Karpas-422 (cell line): ENCODE results near the gene FTSJ3. TPM values are rescaled to one million over a fixed set of nuclear protein-coding genes. Genes with fewer than 3 reads are reported as not detected.
"Not testable (repeated sequence)": the region's sequence is repeated elsewhere in the genome, so short reads cannot be mapped to it uniquely, and the experiment has no call there.

ENCODE experiments used
- DNase-seq: peaks from one replicate; pipeline ENCODE4 v3.0.0-alpha.2; 2015
- H2AFZ ChIP-seq: fragments of 200-600 bp; sonication (generic); 2 replicates; pipeline ENCODE4 v1.6.1; 2014; ENCODE audit warnings: antibody characterized with exemption, low read length, mixed read lengths
- H3K27ac ChIP-seq: fragments of 200-600 bp; sonication (generic); 2 replicates; pipeline ENCODE4 v1.5.1; 2014; ENCODE audit warnings: mild to moderate bottlenecking, low read length, moderate library complexity
- H3K27me3 ChIP-seq: fragments of 200-600 bp; sonication (generic); 2 replicates; pipeline ENCODE4 v1.6.1; 2014; ENCODE audit warnings: low read length, mixed read lengths
- H3K36me3 ChIP-seq: fragments of 200-600 bp; sonication (generic); 2 replicates; pipeline ENCODE4 v1.6.1; 2014; ENCODE audit warnings: low read length, mixed read lengths; ENCODE audit not compliant: insufficient read depth
- H3K4me1 ChIP-seq: fragments of 200-600 bp; sonication (generic); 2 replicates; pipeline ENCODE4 v1.6.1; 2014; ENCODE audit warnings: mild to moderate bottlenecking, low read length, mixed read lengths
- H3K4me2 ChIP-seq: fragments of 200-600 bp; sonication (generic); 2 replicates; pipeline ENCODE4 v1.6.1; 2014; ENCODE audit warnings: low read length, low read depth, mild to moderate bottlenecking; ENCODE audit not compliant: poor library complexity, severe bottlenecking
- H3K4me3 ChIP-seq: fragments of 200-600 bp; sonication (generic); 2 replicates; pipeline ENCODE4 v1.5.1; 2014; ENCODE audit warnings: mild to moderate bottlenecking, antibody characterized with exemption, low read length, mixed read lengths
- H3K79me2 ChIP-seq: fragments of 200-600 bp; sonication (generic); 2 replicates; pipeline ENCODE4 v1.6.1; 2014; ENCODE audit warnings: mild to moderate bottlenecking, low read length, mixed read lengths
- H3K9ac ChIP-seq: fragments of 200-600 bp; sonication (generic); 2 replicates; pipeline ENCODE4 v1.6.0; 2014; ENCODE audit warnings: low read length
- H3K9me2 ChIP-seq: fragments of 200-600 bp; sonication (generic), shearing (Covaris generic); replicated peaks from 2 replicates; pipeline ENCODE4 v1.6.0; 2014; ENCODE audit warnings: mild to moderate bottlenecking, low read length, moderate library complexity; ENCODE audit not compliant: insufficient read depth
- H3K9me3 ChIP-seq: fragments of 300-700, 200-600 bp; sonication (generic); 2 replicates; pipeline ENCODE4 v1.6.1; 2014; ENCODE audit warnings: low read length, mixed read lengths
- H4K20me1 ChIP-seq: fragments of 200-600 bp; sonication (generic); 2 replicates; pipeline ENCODE4 v1.6.1; 2014; ENCODE audit warnings: mild to moderate bottlenecking, antibody characterized with exemption, low read length, low read depth; ENCODE audit not compliant: insufficient read depth
- total RNA-seq: library from RNA; depleted of rRNA; stranded (reverse); fragments of >200 nt; shearing (Covaris generic); gene quantifications from 2 replicates; pipeline ENCODE4 v1.2.3, GENCODE V29; 2014; ENCODE audit warnings: low replicate concordance; rRNA removed

Gene FTSJ3, protein sequence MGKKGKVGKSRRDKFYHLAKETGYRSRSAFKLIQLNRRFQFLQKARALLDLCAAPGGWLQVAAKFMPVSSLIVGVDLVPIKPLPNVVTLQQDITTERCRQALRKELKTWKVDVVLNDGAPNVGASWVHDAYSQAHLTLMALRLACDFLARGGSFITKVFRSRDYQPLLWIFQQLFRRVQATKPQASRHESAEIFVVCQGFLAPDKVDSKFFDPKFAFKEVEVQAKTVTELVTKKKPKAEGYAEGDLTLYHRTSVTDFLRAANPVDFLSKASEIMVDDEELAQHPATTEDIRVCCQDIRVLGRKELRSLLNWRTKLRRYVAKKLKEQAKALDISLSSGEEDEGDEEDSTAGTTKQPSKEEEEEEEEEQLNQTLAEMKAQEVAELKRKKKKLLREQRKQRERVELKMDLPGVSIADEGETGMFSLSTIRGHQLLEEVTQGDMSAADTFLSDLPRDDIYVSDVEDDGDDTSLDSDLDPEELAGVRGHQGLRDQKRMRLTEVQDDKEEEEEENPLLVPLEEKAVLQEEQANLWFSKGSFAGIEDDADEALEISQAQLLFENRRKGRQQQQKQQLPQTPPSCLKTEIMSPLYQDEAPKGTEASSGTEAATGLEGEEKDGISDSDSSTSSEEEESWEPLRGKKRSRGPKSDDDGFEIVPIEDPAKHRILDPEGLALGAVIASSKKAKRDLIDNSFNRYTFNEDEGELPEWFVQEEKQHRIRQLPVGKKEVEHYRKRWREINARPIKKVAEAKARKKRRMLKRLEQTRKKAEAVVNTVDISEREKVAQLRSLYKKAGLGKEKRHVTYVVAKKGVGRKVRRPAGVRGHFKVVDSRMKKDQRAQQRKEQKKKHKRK
- 30.7 and 39.5 TPM in 2 replicates for total RNA-seq

DNA sequence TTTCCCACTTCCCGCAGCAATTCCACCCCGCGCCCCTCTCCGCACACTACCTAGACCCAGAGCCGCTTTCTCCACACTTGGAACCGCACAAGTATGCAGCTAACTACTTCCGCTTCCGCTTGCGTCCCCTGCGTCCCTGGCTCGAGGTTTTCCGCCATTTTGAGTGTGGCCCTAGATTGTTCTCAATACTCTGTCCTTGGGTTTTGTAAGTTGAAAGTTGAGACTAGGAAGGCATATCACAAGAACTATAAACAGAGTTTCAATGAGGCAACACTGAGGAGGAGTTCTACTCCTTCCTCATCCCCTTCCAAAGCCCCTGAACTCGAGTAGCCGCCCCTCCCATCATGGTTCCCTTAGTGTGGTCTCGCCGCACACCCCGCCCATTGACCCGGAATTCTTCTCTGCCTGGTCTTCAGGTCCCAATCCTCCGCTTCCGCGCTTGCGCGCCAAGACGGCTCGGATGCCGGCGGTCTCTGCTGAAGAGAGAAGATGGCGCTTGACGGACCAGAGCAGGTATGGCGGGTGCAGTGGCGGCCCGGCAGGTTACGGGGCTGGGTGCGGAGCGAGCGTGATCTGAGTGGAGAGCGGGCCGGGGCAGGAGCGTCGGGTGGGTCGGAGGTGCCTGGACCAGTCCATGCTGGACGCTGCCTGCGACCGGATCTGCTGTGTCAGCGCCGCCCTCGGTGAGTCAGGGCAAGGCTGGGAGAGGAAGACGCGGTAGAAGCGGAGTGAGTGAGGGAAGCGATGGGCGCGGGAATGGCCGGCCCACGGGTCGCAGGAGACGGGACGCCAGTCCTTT is at the start of gene FTSJ3, which contains the start of gene PSMC5:
Gene FTSJ3, minus strand, starts transcription at position 662 of the 799 bp plus-strand sequence. CDS start 761 bp downstream, outside the sequence.
Gene PSMC5, plus strand, starts transcription at position 430 of the 799 bp plus-strand sequence. Its CDS starts 60 bp downstream, at position 490.
- peak within 1 kb of the TSS; percentile 86 for H3K9ac ChIP-seq
- peaks cover 22% of the 10 kb centered on the region for H4K20me1 ChIP-seq
- peaks cover 49% of the 10 kb centered on the region; the same call in 1 of the 2 replicates for H3K36me3 ChIP-seq
- H3K4me2 ChIP-seq, result peak within 1 kb of the TSS; percentile 91
- H3K9me3 ChIP-seq, result no peaks in the 10 kb centered on the region
- peak within 1 kb of the TSS; percentile 96 for H2AFZ ChIP-seq
- peaks cover 57% of the 10 kb centered on the region for H3K79me2 ChIP-seq
- no peaks in the 10 kb centered on the region for H3K9me2 ChIP-seq
- peaks cover 28% of the 10 kb centered on the region for H3K4me1 ChIP-seq
- peak; percentile 98 for DNase-seq
- H3K27ac ChIP-seq, result peak within 1 kb of the TSS; percentile 81
- no peaks in the 10 kb centered on the region for H3K27me3 ChIP-seq
- peak within 1 kb of the TSS; percentile 87 for H3K4me3 ChIP-seq

DNA sequence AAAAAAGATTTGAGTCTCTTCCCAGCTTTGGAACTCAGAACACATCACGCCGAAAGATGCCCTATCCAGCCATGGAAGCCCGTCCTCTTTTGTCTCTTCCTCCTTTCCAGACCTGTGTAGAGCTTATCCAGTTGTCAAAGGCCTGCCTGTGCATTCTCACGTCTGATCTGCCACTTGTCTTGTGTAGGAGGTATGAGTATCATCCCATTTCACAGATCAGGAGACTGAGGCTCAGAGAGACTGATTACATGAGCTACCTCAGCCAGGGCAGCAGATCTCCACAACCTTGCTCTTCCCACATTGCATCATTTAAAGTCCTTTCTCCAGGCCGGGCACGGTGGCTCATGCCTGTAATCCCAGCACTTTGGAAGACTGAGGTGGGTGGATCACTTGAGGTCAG is 47.2 kb upstream of the FTSJ3 start:
- not testable (repeated sequence) for H3K4me1 ChIP-seq, H3K4me3 ChIP-seq, H2AFZ ChIP-seq, DNase-seq, H3K4me2 ChIP-seq, H3K9me2 ChIP-seq, H3K9ac ChIP-seq, H3K79me2 ChIP-seq, H4K20me1 ChIP-seq, H3K27ac ChIP-seq, H3K9me3 ChIP-seq, H3K27me3 ChIP-seq, H3K36me3 ChIP-seq

DNA sequence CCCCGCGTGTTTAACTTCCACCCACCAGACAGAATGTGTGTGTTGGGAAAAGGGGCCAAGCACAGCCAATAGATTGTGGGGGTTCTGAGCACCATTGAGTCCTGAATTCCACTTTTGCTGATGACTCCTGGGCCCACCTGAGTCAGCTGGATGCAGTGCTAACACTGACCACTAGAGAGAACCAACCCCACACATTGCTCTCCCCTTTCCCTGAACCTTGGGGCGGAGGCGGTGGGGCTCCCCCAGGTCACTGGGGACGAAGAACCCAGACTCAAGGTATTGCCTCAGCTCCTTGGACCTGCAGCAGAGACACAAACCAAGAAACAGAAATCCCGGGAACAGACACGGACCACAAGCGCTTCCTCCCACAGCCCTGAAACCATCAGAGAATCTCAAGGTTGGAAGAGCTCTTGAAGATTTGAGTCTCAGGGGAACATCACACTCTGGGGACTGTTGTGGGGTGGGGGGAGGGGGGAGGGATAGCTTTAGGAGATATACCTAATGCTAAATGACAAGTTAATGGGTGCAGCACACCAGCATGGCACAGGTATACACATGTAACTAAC is 46.7 kb upstream of the FTSJ3 start:
- not testable (repeated sequence) for DNase-seq, H2AFZ ChIP-seq, H3K4me2 ChIP-seq, H3K79me2 ChIP-seq, H3K4me3 ChIP-seq, H3K9me2 ChIP-seq, H4K20me1 ChIP-seq, H3K9ac ChIP-seq, H3K36me3 ChIP-seq, H3K27ac ChIP-seq, H3K27me3 ChIP-seq, H3K9me3 ChIP-seq, H3K4me1 ChIP-seq

DNA sequence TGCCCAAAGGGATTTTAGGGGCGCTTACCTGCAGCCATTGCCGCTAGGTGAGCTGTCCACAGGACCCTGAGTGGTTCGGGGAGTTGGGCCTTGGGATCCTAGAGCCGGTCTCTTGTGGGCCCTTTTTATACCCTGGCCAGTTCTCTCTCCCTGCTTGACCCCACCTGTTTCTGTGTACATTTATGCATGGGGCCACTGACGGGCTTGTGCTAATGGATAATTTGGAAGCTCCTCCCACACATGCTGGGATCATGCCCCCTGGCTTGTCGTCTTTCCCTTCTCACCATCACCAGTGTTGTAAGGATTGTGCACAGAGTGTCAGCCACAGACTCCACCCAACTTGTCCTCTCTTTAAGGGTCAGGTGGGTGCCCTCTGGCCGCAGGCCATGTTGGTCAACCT is 46.1 kb upstream of the FTSJ3 start, which contains the start of gene CSH2:
Gene CSH2, minus strand, starts transcription at position 101 of the 400 bp plus-strand sequence. Its CDS starts 63 bp downstream, at position 38.
- DNase-seq, H3K79me2 ChIP-seq, H3K4me2 ChIP-seq, H3K4me1 ChIP-seq, H2AFZ ChIP-seq, H3K36me3 ChIP-seq, H3K9me2 ChIP-seq, H3K27me3 ChIP-seq, H4K20me1 ChIP-seq, H3K9me3 ChIP-seq, H3K4me3 ChIP-seq, H3K27ac ChIP-seq, H3K9ac ChIP-seq: not testable (repeated sequence)

DNA sequence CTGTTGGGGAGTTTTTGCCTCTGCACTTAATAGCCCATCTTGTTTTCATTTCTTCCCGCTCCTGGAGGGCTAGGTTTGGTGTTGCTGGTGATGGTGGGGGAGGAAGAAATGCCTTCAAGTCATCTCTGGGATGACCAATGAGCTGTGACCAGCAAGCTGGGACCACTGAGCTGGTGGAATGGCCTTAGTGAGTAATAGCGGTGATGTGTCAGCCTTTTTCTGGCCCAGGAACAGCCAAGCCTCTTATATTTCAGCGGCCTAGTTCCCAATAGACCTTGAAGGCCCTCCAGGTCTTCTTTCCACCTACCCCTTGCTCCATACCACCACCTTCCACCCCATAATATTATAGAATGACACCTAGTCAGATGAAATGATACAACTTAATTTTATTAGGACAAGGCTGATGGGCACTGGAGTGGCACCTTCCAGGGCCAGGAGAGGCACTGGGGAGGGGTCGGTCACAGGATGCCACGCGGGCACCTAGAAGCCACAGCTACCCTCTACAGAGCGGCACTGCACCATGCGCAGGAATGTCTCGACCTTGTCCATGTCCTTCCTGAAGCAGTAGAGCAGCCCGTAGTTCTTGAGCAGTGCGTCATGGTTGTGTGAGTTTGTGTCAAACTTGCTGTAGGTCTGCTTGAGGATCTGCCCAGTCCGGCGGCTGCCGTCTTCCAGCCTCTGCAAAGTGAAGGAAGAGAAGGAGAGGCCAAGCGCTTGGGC is 44.3 kb upstream of the FTSJ3 start:
- not testable (repeated sequence) for H3K79me2 ChIP-seq, H3K27ac ChIP-seq, H3K4me2 ChIP-seq, H4K20me1 ChIP-seq, H3K9ac ChIP-seq, H3K9me2 ChIP-seq, H3K36me3 ChIP-seq, H3K27me3 ChIP-seq, H2AFZ ChIP-seq, H3K4me1 ChIP-seq, H3K4me3 ChIP-seq, DNase-seq, H3K9me3 ChIP-seq

DNA sequence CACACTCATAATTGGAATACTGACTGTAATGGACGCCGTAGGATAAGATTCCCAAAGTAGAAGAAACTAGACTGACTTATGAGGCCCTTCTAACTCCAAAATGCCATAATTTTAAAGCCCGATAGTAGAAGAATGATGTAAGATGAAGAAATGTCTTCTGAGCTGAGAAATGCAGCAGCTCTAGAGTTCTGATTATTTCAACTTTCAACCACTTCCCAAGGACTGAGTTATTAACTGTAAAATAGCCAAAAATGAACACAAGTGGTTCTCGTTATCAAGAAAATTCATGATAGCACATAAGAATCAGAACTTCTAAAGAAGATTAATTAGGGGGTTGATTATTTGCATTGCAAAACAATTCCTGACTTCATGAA is 42.8 kb upstream of the FTSJ3 start:
- H2AFZ ChIP-seq, H3K79me2 ChIP-seq, H4K20me1 ChIP-seq, H3K4me2 ChIP-seq, H3K27ac ChIP-seq, H3K9me3 ChIP-seq, H3K36me3 ChIP-seq, H3K9me2 ChIP-seq, H3K4me1 ChIP-seq, H3K4me3 ChIP-seq, H3K27me3 ChIP-seq, H3K9ac ChIP-seq, DNase-seq: not testable (repeated sequence)

DNA sequence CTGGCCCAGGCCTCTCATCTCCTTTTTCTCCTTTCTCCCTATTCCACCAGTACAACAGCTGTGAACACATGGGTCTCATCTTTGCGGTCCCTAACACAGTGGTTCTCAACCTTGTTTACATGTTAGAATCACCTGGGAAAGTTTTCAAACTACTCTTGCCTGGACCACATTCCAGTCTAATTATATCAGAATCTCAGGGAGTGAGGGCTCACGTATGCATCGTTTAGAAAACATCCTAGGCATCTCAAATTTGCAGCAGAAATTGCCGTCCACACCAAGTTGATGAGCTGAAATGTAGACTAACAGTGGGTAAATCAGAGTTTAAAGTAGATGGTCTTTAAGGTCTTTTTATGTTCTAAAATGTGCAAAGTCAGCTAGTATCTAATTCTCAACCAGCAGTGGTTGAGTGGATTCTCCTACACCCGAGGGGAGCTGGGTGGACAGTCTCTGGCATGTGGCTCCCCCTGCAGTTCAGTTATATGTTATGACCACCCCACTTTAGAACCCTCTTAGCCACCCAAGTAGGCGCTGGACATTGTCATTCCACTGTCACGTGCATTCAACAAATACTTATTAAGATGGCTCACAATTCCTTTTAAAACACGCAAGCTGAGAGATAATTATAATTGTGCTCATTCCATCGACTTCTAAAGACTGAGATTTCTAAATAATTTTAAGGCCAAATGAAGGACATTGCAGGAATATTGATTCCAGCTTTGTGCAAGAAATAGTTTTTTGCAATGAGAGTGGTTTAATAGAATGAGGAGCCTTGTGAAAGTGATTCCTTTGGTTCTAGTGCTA is 42.2 kb upstream of the FTSJ3 start:
- H3K9me3 ChIP-seq, H3K4me3 ChIP-seq, H4K20me1 ChIP-seq, H2AFZ ChIP-seq, H3K9me2 ChIP-seq, H3K36me3 ChIP-seq, H3K27ac ChIP-seq, H3K9ac ChIP-seq, H3K27me3 ChIP-seq, H3K4me1 ChIP-seq, H3K79me2 ChIP-seq, H3K4me2 ChIP-seq, DNase-seq: not testable (repeated sequence)
